ENCODE measurements around the gene UBAP2L. TPM values are rescaled to one million over a fixed set of nuclear protein-coding genes. Genes with fewer than 3 reads are reported as not detected.
"Not testable (repeated sequence)": the region's sequence is repeated elsewhere in the genome, so short reads cannot be mapped to it uniquely, and the experiment has no call there.

The UBAP2L gene
- total RNA-seq, 4 donors from 2014 or later: 71.6 to 79.9 (median 75.1) TPM

GRCh38 chr1:154301582-154301981 is 80.8 kb downstream of the UBAP2L start:
- TF ChIP-seq EP300 (IDR thresholded peaks at IDR 0.05) (no peak), POLR2AphosphoS5 (IDR thresholded peaks at IDR 0.05) (no peak), CTCF (IDR thresholded peaks at IDR 0.05) (no peak), POLR2A (IDR thresholded peaks at IDR 0.05) (no peak)
- no peaks in the 10 kb centered on the region for H3K4me1 ChIP-seq
- 86% methylated on average over 1 of the region's 1 CpG; no CpG with 5 or more reads in 1 of the 2 donors for WGBS, 2 donors (ENCODE audit: low coverage in 1 of 2)
- H3K27me3 ChIP-seq: no peaks in the 10 kb centered on the region
- H3K4me3 ChIP-seq: no peak overlapping the region
- H3K36me3 ChIP-seq: no peaks in the 10 kb centered on the region
- no peak for ATAC-seq
- peaks cover 0 to 6% (median 0%) of the 10 kb centered on the region in 3 donors for H3K9me3 ChIP-seq
- no peak overlapping the region for H3K27ac ChIP-seq

- Histone ChIP-seq H3K9me3 (no peaks in the 10 kb centered on the region), H3K4me1 (no peaks in the 10 kb centered on the region), H3K27me3 (no peaks in the 10 kb centered on the region), H3K27ac (no peak overlapping the region), H3K36me3 (no peaks in the 10 kb centered on the region), H3K4me3 (no peak overlapping the region)
- ATAC-seq: no peak
- 57 to 76% methylated on average over 6 to 9 of the region's 9 CpGs for whole genome bisulfite sequencing, 2 donors (ENCODE audit: low coverage in 1 of 2)
- no peak for TF ChIP-seq EP300 (IDR thresholded peaks at IDR 0.05)
- no peak for TF ChIP-seq POLR2A (IDR thresholded peaks at IDR 0.05)
- TF ChIP-seq CTCF (IDR thresholded peaks at IDR 0.05): no peak
- TF ChIP-seq POLR2AphosphoS5 (IDR thresholded peaks at IDR 0.05): no peak
Observed at GRCh38 chr1:154304664-154305337, 84.0 kb downstream of the UBAP2L start.

- Histone ChIP-seq H3K9me3 (no peaks in the 10 kb centered on the region), H3K27me3 (no peaks in the 10 kb centered on the region), H3K27ac (no peak overlapping the region), H3K4me1 (no peaks in the 10 kb centered on the region), H3K36me3 (no peaks in the 10 kb centered on the region), H3K4me3 (no peak overlapping the region)
- no peak for ATAC-seq
- 58 to 100% methylated on average over 1 to 2 of the region's 3 CpGs for WGBS, 2 donors (ENCODE audit: low coverage in 1 of 2)
- TF ChIP-seq POLR2A (IDR thresholded peaks at IDR 0.05) (no peak), EP300 (IDR thresholded peaks at IDR 0.05) (no peak), CTCF (IDR thresholded peaks at IDR 0.05) (no peak), POLR2AphosphoS5 (IDR thresholded peaks at IDR 0.05) (no peak)
Observed at GRCh38 chr1:154306151-154306550, 85.4 kb downstream of the UBAP2L start.

- H3K4me3 ChIP-seq, H3K4me1 ChIP-seq, H3K27ac ChIP-seq, H3K9me3 ChIP-seq, H3K27me3 ChIP-seq, H3K36me3 ChIP-seq, ATAC-seq: not testable (repeated sequence)
- WGBS, 2 donors (ENCODE audit: low coverage in 1 of 2): 56 to 70% methylated on average over 4 of the region's 4 CpGs
Observed at GRCh38 chr1:154307670-154308270, 87.0 kb downstream of the UBAP2L start.

GRCh38 chr1:154309136-154309535 is 88.4 kb downstream of the UBAP2L start:
- not testable (repeated sequence) for H3K9me3 ChIP-seq, H3K36me3 ChIP-seq, ATAC-seq, H3K4me1 ChIP-seq, H3K27me3 ChIP-seq, H3K27ac ChIP-seq, H3K4me3 ChIP-seq
- 86 to 87% methylated on average over 2 to 7 of the region's 7 CpGs for WGBS, 2 donors (ENCODE audit: low coverage in 1 of 2)

- not testable (repeated sequence) for H3K27me3 ChIP-seq, H3K4me1 ChIP-seq, ATAC-seq, H3K9me3 ChIP-seq, H3K36me3 ChIP-seq, H3K27ac ChIP-seq, H3K4me3 ChIP-seq
- 65 to 78% methylated on average over 6 to 11 of the region's 13 CpGs for WGBS, 2 donors (ENCODE audit: low coverage in 1 of 2)
Observed at GRCh38 chr1:154312229-154313065, 91.7 kb downstream of the UBAP2L start.

All from gastroesophageal sphincter (tissue), 4 donors.